Inflammatory macrophage treated with lipopolysaccharide for 4 hours (primary cell): Measurements from ENCODE around the gene NKX6-2.
"Not testable (repeated sequence)": the region's sequence is repeated elsewhere in the genome, so short reads cannot be mapped to it uniquely, and the experiment has no call there.

ENCODE experiments used
- DNase-seq: peaks from one replicate; pipeline ENCODE4 v3.0.0-alpha.2; 2020

NKX6-2 gene

GRCh38 chr10:132793871-132794849 lies 8.2 kb upstream of the NKX6-2 start:
- no peak for DNase-seq

GRCh38 chr10:132793213-132793612 lies 7.3 kb upstream of the NKX6-2 start:
- no peak for DNase-seq

DNA sequence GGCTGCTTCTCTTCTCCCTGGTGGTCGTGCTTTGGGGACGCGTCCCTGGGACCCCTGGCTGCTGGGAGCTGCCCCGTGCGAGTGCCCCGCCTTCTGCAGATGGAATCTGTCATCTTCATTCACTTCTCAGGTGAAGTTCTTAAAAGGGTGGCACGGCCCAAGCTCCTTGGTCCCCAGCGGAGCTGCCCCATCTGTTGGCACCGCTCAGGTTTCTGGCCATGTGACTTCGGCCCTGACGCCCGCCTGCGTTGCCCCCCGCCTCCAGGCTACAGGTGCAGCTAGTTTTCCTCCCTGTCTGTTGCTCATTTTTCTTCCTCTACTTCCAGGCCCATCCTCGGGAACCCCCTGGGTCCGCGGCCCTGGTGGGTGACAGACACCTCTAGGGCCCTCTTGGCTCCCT lies 6.8 kb upstream of the NKX6-2 start:
- no peak for DNase-seq

DNA sequence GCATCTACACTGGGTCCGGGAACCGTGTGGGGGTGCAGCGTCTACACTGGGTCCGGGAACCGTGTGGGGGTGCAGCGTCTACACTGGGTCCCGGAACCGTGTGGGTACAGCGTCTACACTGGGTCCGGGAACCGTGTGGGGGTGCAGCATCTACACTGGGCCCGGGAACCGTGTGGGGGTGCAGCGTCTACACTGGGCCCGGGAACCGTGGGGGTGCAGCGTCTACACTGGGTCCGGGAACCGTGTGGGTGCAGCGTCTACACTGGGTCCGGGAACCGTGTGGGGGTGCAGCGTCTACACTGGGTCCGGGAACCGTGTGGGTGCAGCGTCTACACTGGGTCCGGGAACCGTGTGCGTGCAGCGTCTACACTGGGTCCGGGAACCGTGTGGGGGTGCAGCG lies 6.2 kb upstream of the NKX6-2 start:
- DNase-seq = not testable (repeated sequence)

DNA sequence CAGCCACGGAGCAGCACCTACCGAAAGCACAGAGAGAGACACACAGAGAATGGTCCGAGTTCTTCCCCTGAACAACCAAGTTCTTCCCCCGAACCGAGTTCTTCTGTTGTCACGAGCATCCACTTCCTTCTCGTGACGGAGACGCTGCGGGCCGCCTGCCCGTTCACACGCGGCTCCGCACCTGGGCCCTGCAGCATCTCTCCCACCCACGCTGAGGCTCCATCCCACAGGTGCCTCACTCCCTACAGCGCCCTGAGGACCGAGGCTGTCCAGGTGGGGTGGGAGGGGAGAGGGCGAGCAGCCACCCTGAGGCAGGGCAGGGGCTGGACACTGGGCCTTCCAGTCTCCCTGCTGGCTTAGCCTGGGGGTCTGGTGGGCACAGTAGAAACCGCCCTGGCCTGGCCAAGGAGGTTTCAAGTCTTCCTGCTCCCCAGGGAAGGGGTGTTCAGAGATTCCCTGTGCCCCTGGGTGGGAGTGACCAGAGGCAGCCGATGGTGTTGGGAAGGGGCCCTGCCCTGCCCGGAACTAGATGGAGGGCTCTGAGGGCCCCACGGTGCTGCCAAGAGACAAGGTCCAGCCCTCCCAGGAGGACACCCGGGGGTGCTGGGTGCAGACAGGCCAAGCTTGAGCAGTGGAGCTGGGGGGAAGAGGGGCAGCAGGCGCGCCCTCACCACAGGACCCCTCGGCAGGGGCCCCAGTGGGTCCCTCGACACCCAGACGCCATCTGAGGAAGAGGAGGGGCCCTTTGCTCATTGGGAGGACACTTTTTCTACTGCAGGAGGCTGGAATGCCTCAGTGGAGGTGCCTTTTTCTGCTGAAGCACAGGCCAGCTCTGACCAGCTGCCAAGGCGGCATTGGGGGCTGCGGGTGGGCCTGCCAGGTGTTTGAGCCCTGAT lies 5.2 kb upstream of the NKX6-2 start:
- DNase-seq = no peak

DNA sequence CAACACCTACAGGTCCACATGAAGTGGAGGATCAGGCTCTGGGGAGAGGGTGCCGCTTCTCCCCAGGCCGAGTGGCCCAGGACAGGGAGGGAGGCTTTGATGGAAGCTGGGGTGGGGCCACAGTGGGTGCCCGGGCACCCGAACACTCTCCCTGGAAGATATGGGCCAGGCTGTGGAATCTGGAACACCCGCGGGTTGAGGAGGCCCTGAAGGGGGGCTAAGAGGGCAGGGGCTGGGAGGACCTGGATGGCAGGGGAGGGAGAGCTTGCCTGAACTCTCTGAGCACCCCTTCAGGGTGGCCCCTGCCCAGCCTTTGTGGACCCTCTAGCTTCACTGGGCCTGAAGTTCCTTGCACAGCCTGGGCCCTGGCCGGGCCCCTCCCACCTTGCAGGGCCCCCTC lies 4.5 kb upstream of the NKX6-2 start:
- DNase-seq = no peak

- DNase-seq = no peak
Measured at GRCh38 chr10:132789659-132790148, 3.8 kb upstream of the NKX6-2 start.

- DNase-seq = no peak
Measured at GRCh38 chr10:132788831-132789219, 2.9 kb upstream of the NKX6-2 start.

- DNase-seq = peak; percentile 11
Measured at GRCh38 chr10:132788180-132788830, 2.4 kb upstream of the NKX6-2 start.

DNA sequence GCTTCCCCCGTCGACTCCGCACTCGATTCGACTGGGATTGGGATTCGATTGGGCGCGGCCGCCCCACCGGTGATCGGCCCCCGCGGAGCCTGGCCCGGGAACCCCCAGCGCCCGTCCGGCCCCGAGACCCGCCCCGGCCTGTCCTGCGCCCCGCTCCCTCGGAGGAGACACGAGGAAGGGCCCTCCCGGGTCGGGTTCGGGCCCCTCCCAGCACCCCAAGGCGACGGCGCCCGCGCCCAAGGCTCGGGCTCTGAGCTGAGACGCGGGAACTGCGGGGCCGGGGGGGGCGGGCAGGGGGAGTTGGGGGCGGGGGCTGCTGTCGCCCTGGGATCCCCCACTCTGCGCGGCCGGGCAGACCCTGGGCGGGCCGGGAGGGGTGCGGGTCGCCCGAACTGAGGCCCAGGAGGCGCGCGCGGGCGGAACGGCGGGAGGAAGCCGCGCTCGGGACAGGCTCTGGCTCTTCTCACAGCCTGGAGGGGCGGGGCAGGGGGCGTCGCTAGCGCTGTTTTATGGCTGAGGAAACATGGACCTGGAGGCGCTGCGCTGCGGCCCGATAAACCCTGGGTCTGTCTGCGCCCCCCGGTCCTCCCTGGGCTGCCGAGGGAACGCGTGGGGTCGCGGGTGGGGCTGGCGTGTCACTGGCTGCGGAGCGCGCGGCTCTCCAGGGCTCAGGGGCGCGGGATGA lies 1.7 kb upstream of the NKX6-2 start:
- DNase-seq = no peak

GRCh38 chr10:132786884-132787494 lies 1.0 kb upstream of the NKX6-2 start:
- DNase-seq = no peak

GRCh38 chr10:132786476-132786883 lies 533 bp upstream of the NKX6-2 start:
- DNase-seq = no peak

DNA sequence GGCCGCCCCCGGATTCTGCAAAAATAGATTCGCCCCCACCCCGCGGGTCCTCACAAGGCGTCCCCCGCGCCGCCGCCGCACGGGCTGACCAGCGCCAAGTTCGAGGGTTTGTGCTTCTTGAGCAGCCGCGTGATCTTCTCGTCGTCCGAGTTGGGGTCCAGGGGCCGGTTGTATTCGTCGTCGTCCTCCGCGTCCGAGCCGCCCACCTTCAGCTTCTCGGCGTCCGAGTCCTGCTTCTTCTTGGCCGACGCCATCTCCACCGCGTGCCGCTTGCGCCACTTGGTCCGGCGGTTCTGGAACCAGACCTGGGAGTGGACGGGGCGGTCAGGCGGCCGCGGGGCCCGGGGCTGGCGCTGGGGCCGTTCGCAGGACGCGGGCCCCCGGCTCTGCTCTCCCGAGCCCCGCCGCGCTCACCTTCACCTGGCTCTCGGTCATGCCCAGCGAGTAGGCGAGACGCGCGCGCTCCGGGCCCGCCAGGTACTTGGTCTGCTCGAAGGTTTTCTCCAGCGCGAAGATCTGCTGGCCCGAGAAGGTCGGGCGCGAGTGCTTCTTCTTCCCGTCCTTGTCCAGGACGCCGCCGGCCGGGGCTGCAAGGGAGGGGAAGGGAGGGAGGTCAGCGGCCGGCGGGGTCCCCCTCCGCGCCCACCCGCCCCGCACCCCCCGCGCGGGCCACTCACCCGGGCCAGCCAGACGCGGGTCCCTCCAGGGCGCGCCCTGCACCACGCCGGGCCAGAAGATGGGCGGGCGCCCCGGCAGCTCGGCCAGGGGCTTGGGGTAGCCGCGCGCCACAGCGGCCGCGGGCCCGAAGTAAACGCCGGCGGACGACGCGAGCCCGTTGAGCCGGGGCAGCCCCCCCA lies 853 bp downstream of the NKX6-2 start:
- no peak for DNase-seq

DNA sequence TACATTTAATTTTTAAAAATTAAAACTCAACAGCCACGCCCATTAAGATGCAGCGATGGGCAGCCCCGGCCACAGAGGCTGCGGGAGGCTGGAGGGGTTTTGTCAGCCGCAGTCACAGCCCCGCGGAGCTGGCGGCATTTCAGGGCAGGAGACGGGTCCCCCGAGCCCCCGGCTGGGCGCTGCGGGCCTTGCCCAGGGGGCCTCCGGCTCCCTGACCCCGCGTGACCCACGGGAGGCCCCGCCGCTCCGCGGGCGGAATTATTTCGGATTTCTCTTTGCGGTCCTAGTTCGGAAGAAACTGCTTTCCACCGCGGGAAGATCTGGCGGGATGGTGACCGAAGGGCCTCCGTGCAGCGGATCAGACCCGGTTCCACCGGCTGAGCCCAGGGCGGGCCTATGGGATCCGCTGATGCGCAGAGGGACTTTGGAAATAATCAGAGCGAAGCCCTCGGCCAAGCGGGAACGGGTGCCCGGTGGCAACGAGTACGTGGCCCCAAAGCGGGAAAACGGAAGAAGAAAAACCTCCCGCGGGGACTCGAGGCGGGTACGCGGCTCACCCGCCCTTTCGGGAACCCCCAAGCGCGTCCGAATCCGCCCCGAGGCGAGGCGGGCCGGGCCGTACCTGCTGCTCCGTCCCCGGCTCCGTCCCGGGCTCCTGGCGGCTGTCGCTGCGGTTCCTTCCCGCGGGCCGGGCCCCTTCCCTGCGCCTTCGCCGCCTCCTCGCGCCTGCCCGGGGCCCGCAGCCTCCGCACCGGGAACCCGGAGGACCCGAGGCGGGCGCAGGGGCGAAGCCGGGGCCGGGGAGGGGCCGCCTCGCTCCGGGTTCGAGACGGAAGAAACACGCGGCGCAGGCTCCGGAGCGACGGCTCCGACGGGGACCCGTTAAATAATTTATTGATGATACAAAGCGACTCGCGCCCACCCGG lies 1.7 kb downstream of the NKX6-2 start:
- DNase-seq = peak; percentile 2

DNA sequence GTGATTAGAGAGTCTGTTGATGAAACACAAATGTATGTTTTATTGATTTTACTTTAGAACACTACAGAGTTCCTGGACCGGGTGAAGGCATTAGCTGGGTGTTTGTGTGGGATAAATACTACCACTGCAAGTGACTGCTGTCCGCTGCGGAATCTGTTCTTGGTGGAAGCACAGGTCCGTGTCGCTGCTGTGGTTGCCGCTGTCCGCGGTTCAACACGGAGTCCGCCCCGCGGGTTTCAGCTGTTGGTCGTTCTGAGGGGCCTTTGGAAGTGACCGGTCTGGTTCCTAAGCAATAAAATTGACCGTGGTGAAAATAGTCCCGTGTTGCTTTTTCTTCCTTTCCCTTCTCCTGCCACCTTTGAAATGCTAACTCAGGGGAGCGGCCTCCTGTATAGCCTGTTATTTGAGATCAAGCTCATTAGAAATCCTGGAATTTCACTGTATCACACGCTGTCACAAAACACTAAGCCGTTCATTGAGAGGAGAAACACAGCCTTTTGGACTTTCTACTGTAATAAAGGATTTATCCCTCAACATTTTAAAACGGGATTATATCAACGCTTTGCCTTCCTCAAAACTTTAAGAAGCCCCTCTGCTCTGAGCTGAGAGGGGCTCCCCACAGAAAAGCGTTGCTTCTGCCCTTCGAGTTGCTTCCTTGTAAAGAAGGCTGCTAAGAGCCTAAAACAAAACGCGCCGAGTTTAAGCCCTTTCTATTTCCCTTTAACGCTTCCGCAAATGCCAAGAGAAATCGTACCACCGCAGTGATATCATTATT lies 2.6 kb downstream of the NKX6-2 start:
- no peak for DNase-seq

- no peak for DNase-seq
Measured at GRCh38 chr10:132781556-132781955, 4.4 kb downstream of the NKX6-2 start.

- no peak for DNase-seq
Measured at GRCh38 chr10:132780356-132780755, 5.6 kb downstream of the NKX6-2 start.

GRCh38 chr10:132779549-132780294 lies 6.2 kb downstream of the NKX6-2 start:
- no peak for DNase-seq
